ENCODE measurements around the gene S1PR4. TPM values are rescaled to one million over a fixed set of nuclear protein-coding genes. Genes with fewer than 3 reads are reported as not detected.

S1PR4 gene
- total and polyA plus RNA-seq, 2 donors (not counting 1 experiment from before 2014, with no cell fraction given): 84.2 to 129 TPM

DNA sequence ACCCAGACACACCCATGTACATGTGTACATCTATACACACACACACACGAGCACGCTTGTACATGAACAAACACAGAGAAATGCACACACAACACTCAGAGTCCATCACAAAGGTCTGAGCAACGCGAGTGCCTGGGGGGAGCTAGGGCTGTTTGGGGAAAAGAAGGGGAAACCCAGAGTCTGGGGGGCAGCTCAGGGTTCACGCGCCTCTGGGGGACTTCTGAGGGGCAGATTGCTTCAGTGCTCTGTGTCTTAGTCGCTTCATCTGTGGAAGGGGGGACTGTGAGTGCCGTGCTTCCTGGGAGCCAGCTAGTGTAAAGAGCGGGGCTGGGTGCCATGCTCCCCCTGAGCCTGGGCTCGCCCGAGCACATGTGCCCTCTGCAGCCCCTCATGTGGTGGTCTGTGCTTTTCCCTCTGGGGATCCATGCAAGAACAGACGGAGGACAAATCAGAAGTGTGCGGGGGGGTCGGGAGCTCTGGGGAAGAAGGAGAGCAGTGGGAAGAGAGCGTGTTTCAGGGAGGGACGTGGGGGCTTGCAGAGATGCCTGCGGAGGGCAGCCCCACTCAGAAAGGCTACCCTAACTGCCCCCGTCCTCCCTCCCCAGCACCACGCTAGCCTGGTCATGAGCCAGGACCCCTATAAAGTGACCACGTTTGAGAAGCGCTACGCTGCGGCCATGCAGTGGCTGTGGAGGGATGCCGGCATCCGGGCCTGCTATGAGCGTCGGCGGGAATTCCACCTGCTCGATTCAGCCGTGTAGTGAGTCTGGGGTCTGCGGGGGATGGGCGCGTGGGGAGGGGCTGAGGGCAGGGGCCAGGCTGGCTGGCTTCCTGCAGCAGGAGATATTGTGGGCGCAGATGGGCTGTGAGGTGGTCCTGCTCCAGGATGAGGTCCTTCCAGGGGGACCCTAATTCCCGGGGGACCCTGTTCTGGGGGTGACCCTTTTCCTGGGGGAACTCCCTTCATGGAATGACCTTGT lies 28.8 kb upstream of the S1PR4 start:
- Histone ChIP-seq H3K27ac (ENCODE audit: low read length in 2 of 2) (no peak overlapping the region), H3K36me3 (replicated peaks in 1 of 2; ENCODE audit: control extremely low read depth in 1 of 2, control insufficient read depth in 1 of 2, extremely low read depth in 1 of 2, insufficient read depth in 2 of 2, low read length in 1 of 2) (no peaks in the 10 kb centered on the region), H4K20me1 (ENCODE audit: control insufficient read depth, insufficient read depth, low read length, poor library complexity, severe bottlenecking) (no peaks in the 10 kb centered on the region), H3K4me3 (ENCODE audit: control extremely low read depth in 1 of 5, extremely low read depth in 1 of 5, insufficient read depth in 1 of 5, low read depth in 2 of 5, low read length in 4 of 5) (no peak overlapping the region), H2AFZ (ENCODE audit: insufficient read depth, low read depth, low read length, poor library complexity, severe bottlenecking) (no peak overlapping the region), H3K9me3 (ENCODE audit: control extremely low read depth in 1 of 3, control insufficient read depth in 2 of 3, insufficient read depth in 1 of 3, low read length in 2 of 3) (peaks cover 0 to 10% (median 0%) of the 10 kb centered on the region in 3 donors), H3K27me3 (replicated peaks in 1 of 4; ENCODE audit: control extremely low read depth in 1 of 4, control insufficient read depth in 3 of 4, insufficient read depth in 4 of 4, low read length in 3 of 4) (peaks cover 0 to 5% (median 2%) of the 10 kb centered on the region in 4 experiments), H3K9ac (ENCODE audit: low read length) (no peak overlapping the region), H3K4me2 (replicated peaks; ENCODE audit: low read depth, low read length, poor library complexity, severe bottlenecking) (no peak overlapping the region), H3K79me2 (ENCODE audit: control insufficient read depth, insufficient read depth, low read length) (no peaks in the 10 kb centered on the region), H3K4me1 (ENCODE audit: control insufficient read depth in 2 of 2, insufficient read depth in 2 of 2, low read length in 2 of 2) (peaks cover 13 to 15% of the 10 kb centered on the region in 2 donors)
- Mint-ChIP-seq H3K27ac (no peak overlapping the region), H3K27me3 (peaks cover 3% of the 10 kb centered on the region), H3K4me1 (peaks cover 11% of the 10 kb centered on the region), H3K4me3 (no peak overlapping the region), H3K9me3 (ENCODE audit: insufficient read depth) (no peaks in the 10 kb centered on the region)
- POLR2A ChIA-PET: no interaction called here
- TF ChIP-seq EZH2 (IDR thresholded peaks at IDR 0.05; ENCODE audit: borderline replicate concordance, insufficient read depth, low read depth, low read length, poor library complexity, severe bottlenecking): no peak
- TF ChIP-seq, protein P1, sequence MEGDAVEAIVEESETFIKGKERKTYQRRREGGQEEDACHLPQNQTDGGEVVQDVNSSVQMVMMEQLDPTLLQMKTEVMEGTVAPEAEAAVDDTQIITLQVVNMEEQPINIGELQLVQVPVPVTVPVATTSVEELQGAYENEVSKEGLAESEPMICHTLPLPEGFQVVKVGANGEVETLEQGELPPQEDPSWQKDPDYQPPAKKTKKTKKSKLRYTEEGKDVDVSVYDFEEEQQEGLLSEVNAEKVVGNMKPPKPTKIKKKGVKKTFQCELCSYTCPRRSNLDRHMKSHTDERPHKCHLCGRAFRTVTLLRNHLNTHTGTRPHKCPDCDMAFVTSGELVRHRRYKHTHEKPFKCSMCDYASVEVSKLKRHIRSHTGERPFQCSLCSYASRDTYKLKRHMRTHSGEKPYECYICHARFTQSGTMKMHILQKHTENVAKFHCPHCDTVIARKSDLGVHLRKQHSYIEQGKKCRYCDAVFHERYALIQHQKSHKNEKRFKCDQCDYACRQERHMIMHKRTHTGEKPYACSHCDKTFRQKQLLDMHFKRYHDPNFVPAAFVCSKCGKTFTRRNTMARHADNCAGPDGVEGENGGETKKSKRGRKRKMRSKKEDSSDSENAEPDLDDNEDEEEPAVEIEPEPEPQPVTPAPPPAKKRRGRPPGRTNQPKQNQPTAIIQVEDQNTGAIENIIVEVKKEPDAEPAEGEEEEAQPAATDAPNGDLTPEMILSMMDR (IDR thresholded peaks at IDR 0.05): no peak
- intact Hi-C loops (cut with micrococcal nuclease): no loop called here
- WGBS (ENCODE audit: insufficient coverage): 83% methylated on average over 30 of the region's 35 CpGs
- DNase-seq: no peak
- no peak for ATAC-seq (ENCODE audit: low read depth)
- CTCF ChIA-PET: interaction anchor here (0.9 to 1.0 kb wide), 2 partner anchors 12 to 14 kb away, joined by 3 read pairs; no protein-coding TSS in a partner anchor

Measured in B cell (primary cell).